GM18526 (cell line): Measurements from ENCODE around the gene POFUT2.

Experiments
- POLR2A ChIP-seq: IDR thresholded peaks from 3 replicates; pipeline ENCODE4 v1.6.1; 2011; ENCODE audit not compliant: insufficient read length; ENCODE audit errors: extremely low read depth

The POFUT2 gene

GRCh38 chr21:45329261-45330074, 41.8 kb upstream of the POFUT2 start:
- TF ChIP-seq POLR2A = no peak

DNA sequence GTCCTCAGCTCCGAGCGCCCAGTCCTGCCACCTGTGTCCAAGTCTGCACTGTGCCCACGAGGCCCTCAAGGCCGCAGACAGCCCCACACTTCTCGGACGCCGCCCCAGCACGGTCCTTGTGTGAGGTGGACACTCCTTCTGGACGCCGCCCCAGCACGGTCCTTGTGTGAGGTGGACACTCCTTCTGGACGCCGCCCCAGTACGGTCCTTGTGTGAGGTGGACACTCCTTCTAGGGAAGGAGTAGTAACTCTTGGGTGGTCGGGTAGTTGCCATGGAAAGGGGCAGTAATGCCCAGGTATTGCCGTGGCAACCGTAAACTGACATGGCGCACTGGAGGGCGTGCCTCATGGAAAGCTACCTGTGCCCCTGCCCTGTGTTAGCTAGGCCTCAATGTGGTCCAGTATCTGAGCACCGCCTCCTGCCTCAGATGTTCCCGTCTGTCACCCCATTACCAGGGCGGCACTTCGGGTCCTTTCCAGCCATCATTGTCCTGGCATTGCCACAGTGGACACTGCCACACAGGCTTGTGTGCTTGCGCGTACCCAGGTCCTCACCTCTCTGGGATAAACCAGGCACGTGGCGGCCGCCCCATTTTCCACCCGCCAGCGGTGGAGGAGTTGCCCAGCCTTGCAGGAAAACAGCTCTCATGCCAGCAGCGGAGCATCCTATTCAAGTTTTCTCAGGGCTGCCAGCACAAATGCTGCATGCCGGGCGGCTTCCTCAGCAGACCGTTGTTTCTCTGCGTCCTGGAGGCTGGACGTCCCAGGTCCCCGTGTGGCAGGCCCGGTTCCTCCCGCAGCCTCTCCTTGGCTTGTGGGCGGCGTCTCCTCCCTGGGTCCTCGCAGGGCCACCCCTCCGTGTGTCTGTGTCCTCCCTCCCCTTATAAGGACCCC, 40.8 kb upstream of the POFUT2 start:
- TF ChIP-seq POLR2A = no peak

DNA sequence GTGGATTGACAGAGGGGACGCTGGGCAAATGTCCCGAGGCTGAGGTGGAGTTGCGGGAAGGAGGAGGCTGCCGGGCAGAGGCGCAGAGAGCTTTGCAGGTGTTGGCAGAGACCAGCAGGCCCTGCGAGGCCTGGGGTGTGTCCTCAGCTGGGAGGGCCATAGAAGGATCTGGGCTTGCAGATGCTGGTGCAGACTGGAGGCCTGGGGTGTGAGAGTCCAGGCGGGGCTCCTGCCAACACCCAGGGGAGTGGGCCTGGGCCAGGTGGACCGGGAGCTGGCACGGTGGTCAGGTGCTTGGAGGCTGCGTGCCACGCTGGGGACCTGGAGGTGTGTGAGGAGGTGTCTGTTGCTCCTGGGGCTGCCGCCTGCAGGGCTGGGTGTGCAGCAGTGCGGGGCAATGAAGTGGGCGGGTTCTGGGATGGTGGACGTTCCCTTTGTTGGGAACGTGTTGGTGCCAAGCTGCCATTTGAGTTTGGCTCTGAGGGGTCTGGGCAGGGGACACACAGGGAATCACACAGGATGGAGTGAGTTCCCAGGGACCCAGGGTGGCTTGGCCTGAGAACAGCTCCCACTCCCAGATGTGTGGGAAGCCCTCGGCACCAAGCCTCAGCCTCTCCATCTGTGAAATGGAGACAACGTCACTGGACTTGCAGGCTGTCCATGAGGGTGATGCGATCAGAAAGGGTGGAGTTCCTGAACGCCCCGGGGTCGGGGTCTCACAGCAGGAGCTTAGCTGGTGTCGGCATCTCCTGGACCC, 39.9 kb upstream of the POFUT2 start:
- no peak for TF ChIP-seq POLR2A

DNA sequence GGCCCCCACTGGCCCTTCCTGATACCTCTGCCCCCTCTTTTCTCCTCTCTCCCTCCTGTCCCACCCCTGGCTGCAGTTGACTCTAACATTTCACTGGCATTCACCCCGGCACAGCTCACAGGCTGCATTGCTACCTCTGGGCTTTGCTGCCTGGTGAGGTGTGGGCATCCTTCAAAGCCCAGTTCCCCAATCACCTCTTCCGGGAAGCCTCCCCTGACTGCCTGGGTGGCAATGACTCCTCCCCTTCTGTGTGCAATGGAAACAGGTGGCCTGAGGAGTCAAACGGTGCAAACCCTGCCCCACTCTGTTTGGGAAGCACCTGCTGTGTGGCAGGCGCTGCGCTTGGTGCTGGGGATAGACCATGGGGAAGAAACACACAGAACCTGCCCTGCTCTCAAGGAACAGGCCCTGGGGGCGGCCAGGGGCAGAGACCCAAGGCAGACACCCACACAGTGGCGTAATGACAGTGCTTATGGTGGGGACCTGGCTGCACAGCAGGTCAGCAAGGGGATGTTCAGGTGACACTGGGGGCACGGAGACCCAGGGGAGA, 39.3 kb upstream of the POFUT2 start:
- no peak for TF ChIP-seq POLR2A

DNA sequence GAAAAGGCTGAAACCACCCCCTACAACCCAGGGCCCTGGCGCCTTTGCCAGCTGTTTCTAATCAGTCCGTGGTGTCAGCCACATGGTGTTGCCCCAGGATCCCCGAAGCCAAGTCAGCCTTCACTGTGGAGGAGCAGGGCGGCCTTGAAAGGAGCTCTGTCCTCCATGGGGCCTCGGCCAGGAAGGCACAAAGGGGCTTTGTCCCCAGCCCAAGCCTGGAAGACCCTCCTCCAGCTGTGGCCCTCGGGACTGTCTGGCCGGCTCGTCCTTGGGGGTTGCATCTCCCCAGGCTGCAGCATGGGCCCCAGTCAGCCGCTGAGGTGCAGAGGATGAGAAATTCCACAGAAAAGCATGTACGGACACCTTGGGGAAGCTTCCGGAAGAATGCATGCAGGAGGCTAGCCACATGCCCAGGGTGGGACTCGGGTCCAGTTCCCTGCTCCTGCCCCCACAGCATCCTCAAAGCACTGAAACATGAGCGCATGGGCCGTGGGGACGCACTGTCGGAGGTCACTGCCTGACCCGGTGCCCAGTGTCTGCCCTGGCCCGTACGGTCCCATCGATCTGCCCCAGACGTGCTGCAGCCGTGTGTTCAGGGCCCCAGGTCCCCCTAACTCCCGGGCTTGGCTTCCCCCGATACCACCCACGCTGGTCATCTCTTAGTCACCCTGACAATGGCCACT, 38.6 kb upstream of the POFUT2 start:
- TF ChIP-seq POLR2A = no peak

GRCh38 chr21:45325206-45326168, 37.8 kb upstream of the POFUT2 start:
- no peak for TF ChIP-seq POLR2A

- TF ChIP-seq POLR2A = no peak
Measured at GRCh38 chr21:45324489-45325205, 37.0 kb upstream of the POFUT2 start.

DNA sequence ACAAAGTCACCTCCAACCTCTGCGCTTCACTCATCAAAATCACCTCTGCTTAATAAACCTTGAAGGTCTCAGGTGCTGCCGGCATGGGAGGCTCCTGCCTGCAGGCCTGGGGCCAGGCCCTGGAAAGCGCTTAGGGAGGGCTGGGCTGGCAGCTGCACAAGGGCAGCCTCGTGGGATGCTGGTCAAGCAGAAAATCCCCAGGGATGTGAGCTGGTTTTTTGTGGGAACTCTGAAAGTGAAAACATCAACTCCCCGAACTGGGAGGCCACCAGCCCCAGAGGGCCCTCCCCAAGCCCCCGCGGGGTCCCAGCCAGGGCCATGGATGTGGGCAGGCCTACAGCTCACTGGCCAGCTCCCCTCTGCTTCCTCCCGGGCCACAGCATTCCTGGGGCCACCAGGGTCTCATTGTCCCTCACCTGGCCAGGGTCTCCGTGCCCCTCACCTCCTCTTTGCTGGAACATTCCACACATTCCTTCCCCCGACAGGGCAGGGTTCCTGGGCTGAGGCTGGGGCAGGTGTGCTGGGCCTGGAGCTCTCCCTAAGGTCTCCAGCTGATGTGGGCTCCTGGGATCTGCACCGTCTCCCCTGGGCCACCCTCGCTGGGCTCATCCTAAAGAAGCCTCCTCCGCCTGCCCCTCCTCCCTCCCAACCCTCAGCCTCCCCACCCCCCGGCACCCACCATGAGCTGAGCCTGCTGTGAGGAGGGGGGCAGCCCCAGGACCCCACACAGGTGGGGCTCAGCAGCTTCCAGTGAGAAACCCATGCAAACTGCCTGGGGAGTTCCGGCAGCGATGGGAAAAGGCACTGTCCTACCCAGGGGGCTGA, 36.0 kb upstream of the POFUT2 start:
- TF ChIP-seq POLR2A = no peak

DNA sequence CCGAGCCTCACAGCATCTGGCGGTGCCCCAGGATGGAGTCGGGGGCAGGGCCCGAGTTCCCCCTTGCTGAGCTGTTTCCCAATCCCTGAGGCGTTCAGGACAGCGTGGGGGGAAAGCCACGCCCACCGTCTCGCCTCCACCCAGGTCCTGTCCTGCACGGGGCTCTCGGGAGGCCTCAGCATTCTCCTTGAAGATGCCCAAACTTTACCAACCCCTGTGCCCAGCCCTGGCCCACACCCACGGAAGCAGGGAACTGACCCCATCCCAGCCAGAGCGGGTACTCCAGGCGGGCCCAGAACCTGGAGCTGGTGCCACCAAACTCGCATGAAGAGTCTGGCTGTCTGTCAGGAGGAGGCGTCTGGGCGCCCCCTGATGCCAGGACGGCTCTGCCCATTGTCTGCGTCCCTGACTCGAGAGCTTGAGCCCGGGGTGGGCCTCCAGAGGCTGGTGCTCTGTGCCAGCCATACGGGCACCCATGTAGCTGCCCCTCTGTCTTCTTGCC, 35.3 kb upstream of the POFUT2 start:
- no peak for TF ChIP-seq POLR2A

DNA sequence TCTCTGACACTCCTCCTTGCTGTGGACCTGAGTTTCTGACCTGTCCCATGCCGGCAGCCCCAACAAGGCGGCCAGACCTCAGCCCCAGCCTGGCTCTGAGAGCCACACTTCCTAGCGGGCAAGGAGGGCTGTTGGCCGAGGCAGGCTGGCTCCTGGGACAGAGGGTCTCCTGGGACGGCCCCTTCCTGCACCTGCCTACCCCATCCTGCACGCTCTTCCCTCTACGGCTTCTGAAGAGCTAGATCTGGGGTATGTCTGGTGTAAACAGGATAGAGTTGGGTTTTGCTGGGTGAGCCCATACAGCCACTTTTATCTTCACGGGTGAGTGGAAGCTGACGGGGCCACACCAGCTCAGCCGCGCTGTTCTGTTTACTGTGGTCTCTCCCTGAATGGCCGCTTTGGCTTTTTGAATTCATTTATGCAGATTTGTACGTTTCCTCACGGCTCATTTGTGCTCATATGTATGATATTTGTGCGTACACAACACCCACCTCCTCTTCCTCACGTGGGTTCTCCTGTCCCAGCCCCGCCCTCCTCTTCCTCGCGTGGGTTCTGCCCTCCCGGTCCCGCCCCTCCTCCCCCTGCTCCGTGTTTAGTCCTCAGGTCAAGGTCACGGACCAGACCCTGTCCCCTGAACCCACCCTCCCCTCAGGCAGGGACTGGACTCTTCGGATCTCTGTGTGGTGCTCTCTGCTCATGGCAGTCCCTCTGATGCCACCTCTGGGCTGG, 34.7 kb upstream of the POFUT2 start:
- TF ChIP-seq POLR2A = no peak

DNA sequence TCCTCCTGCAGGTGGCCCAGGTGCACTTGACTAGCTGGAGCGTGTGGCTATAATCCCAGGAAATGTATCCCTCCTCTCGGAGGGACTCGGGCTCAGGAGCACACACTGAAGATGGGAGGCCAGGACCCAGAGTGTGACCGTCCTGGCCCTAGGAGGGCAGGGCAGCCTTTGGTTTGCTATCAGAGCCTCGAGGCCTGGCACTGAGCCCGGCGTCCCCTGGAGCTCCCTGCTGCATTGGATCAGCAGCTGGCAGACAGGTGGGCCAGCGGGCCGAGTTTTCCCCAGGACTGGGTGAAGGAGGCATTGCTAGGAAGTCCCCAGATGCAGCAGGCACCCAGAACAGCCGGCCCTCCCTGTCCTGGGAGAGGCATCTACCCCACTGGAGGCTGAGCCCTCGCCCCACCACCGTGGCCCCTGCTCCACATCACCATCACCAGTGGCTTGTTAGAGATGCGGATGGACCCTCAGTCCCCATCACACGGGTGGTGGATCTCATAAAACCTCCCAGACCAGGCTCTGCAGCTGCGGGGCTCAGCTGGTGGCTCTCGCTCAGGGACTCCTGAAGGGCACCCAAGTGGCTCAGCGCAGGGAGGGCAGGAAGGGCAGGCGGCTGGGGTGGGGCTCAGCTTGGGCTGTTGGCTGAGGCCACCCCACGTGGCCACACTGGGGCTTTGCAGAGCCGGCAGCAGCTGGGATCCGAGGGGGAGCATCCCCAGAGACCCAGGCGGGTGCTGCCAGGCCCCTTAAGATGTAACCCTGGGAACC, 32.7 kb upstream of the POFUT2 start:
- no peak for TF ChIP-seq POLR2A
